ENCODE measurements around the gene CELF2.
A peak's percentile ranks its signal among the peaks of the same experiment; 100 is the strongest.
"Not testable (repeated sequence)": the region's sequence is repeated elsewhere in the genome, so short reads cannot be mapped to it uniquely, and the experiment has no call there.

The CELF2 gene

DNA sequence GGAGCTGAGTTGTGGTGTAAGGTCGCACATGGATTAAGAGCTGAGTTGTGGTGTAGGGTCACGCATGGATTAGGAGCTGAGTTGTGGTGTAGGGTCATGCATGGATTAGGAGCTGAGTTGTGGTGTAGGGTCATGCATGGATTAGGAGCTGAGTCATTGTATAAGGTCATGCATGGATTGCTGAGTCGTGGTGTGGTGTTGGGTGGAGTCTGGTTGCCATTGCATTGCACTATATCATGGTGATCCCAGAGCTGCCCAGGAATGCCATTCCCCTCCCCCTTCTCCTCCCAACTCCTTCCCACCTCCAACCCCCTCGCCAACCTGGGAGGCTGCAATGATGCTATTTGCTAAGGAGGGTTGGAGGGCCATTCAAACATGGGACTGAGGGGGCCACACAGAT lies 349.2 kb downstream of the CELF2 start:
- not testable (repeated sequence) for DNase-seq

DNA sequence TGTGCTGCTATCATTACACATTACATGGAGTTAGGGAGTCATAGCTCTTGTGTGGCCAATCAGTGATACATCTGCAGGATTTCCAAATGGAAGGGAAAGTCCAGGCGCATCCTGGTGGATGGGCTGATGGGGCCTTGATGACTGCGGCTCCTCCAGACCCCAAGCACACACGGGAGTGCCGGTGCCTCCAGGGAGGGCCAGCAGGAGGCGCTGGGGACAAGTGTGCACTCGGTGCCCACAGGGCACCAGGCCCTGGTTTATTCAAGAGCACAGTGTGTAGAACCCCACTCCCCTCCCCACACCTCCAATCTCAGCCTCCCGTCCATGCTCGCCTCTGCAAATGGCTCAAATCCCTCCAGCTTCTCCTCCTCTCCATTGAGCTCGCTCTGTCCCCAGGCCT lies 349.8 kb downstream of the CELF2 start:
- no peak for DNase-seq

DNA sequence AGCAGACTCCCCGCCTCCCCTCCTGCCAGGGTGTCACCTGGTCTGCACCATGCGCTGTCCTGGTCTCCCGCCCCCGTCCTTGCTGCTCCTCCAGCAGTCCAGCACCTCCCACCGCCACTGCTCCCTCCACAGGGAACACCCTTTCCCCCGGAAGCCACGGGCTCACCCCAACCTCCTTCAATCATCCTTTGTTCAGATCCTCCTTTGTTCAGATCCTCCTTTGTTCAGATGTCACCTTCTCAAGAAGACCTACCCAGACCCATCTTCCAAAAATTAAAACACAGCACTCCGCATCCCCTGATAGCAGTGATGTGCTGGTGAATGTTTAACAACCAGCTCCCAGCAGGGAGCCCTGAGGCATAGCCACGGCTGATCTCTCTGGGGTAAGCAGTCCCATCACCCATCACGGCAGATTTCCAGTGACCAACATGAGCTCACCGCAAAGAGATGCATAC lies 356.1 kb downstream of the CELF2 start:
- no peak for DNase-seq

DNA sequence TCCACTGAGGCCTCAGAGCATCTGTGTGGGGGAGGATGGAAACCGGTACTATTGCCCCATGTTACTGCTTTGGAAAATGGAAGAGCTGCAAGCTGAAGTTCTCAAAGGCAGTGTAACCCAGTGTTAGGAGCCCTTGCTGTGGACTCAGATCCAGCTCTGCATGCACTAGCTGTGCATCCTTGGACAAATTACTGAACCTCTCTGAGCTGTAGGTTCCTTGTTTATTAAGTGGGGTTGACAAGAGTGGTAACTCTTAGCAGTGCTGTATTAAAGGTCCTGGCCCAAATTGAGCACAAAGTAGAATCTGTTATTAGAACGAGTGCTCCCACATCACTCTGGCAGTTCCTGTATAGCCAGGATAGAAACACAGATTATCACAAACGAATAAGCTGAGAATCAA lies 359.6 kb downstream of the CELF2 start:
- DNase-seq, result no peak

DNA sequence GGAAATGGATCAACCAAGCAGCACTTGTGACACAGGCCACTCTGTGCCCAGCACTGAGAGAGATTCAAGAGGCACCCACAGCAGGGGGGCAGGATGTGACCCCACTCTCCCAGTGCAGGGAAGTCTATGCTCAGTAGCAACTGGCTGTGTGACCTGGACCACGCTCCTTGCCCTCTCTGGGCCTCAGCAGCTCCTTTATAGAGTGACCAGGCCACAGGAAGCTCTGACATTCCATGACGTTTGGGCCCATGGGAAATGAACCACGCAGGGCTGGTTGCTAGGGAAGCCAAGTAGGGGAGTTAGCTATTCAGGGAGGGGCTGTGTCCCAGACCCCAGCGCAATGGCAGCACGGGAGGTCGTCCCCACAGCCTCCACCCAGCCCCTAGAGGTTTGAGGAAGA lies 361.2 kb downstream of the CELF2 start:
- no peak for DNase-seq

DNA sequence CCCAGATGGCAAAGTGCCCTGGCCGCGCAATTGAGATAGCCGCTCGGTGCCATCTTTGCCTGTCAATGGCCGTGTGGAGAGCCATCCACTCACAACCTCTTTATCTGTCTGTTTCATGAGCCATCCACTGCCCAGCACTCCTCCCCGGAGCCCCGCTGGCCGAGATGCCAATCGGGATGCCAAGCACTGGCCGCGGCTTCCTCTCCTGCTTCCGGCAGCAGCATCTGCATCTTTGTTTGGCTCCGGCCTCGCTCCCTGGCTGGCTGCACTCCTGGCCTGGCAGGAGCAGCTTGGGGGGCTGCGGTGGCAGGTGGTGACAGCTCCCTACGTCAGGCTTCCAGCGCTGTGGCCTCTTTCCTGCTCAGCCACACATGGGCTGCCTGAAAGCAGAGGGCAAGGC lies 362.1 kb downstream of the CELF2 start:
- no peak for DNase-seq

DNA sequence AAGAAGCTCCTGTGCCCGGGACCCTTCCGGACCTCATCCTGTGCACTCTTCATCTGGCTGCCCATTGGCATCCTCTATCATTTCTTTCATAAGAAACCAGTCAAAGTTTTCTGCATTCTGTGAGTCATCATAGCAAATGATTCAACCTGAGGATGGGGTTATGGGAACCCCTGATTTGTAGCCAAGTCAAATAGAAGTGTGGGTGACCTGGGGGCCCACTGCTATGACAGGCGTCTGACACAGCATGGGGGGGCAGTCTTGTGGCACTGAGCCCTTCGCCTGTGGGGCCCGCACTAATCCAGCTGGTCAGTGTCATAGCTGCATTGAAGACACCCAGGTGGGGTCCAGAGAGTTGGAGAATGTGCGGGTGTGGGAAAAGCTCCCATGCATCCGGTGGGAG lies 363.4 kb downstream of the CELF2 start:
- DNase-seq, result peak; percentile 9 to 16

DNA sequence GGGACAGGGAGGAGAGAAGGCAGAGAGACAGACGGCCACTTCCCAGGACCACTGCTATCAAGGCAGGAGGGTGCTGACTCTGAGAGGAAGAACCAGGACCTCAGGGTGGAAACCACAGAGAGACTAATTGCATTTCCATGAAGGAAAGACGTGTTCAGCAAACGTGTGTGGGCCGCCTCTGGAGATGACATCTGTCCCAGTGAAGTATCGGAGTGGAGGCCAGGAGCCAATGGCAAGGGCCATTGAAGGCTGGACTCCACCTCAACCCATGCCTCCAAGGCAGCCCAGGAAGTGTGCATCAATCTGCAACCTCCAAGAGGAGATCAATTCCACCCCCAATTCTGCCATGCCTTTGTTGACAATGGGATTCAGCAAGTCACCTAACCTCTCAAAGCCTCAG lies 363.8 kb downstream of the CELF2 start:
- DNase-seq, result no peak

DNA sequence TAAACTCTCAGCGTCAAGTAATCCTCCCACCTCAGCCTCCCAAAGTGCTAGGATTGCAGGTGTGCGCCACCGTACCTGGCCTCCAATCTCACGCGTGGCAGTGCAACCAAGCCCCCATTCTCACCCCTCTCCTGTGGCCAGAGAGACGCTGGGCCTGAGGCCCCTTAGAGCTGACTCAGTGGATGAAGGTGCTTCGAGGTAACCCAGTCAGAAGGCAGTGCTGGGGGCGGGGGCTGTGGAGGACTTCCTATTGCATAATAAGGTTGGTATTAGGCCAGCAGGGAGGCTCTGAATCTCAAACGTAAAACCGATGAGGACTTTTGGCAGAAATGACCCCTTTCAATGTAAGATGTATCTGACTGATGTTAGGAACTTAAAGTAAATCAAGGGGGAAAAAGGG lies 364.5 kb downstream of the CELF2 start:
- DNase-seq, result no peak

DNA sequence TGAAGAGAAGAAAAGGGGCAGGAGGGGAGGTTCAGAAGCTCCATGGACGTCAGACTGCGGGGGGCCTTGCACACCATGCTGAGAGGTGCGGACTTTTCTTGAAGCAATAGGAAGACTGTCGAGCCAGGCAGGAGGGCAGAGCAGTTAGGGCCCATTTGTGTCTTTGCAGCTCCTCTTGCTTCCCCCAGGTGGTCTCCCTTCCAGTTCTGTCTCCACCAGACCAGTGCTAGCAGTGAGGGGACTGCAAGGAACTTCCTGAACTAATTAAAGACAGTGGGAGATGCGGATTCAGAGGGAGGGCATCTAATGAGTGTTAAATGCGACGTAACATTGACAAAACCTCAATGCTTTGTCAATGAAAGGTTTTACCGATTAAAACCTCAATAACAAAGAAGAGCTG lies 368.4 kb downstream of the CELF2 start:
- no peak for DNase-seq

Measured in activated CD4-positive, alpha-beta T cell treated with anti-CD3 and anti-CD28 coated beads, Interleukin-2, amount 50 U/mL, for 48 hours (primary cell).